ENCODE measurements around the gene RAB1B.

RAB1B gene

GRCh38 chr11:66230978-66231377, 37.5 kb upstream of the RAB1B start:
- H3K4me3 ChIP-seq (ENCODE audit: low read depth, low read length) = no peak overlapping the region
- TF ChIP-seq CTCF (IDR thresholded peaks at IDR 0.05; ENCODE audit: low read depth, low read length) = no peak

- TF ChIP-seq CTCF (IDR thresholded peaks at IDR 0.05; ENCODE audit: low read depth, low read length) = no peak
- H3K4me3 ChIP-seq (ENCODE audit: low read depth, low read length) = no peak overlapping the region
These were observed 36.9 kb upstream of the RAB1B start for GRCh38 chr11:66231561-66231960.

- no peak for TF ChIP-seq CTCF (IDR thresholded peaks at IDR 0.05; ENCODE audit: low read depth, low read length)
- H3K4me3 ChIP-seq (ENCODE audit: low read depth, low read length) = no peak overlapping the region
These were observed 35.7 kb upstream of the RAB1B start for GRCh38 chr11:66232769-66233168.

- TF ChIP-seq CTCF (IDR thresholded peaks at IDR 0.05; ENCODE audit: low read depth, low read length) = no peak
- H3K4me3 ChIP-seq (ENCODE audit: low read depth, low read length) = no peak overlapping the region
These were observed 35.1 kb upstream of the RAB1B start for GRCh38 chr11:66233301-66233700.

- TF ChIP-seq CTCF (IDR thresholded peaks at IDR 0.05; ENCODE audit: low read depth, low read length) = no peak
- no peak overlapping the region for H3K4me3 ChIP-seq (ENCODE audit: low read depth, low read length)
These were observed 33.3 kb upstream of the RAB1B start for GRCh38 chr11:66235141-66235540.

GRCh38 chr11:66237867-66238266, 30.6 kb upstream of the RAB1B start:
- TF ChIP-seq CTCF (IDR thresholded peaks at IDR 0.05; ENCODE audit: low read depth, low read length) = no peak
- H3K4me3 ChIP-seq (ENCODE audit: low read depth, low read length) = no peak overlapping the region

GRCh38 chr11:66238786-66239413, 29.5 kb upstream of the RAB1B start:
- no peak overlapping the region for H3K4me3 ChIP-seq (ENCODE audit: low read depth, low read length)
- TF ChIP-seq CTCF (IDR thresholded peaks at IDR 0.05; ENCODE audit: low read depth, low read length) = no peak

Data from WI38 (cell line).